ENCODE results near the gene CACNA2D3.

CACNA2D3 gene

GRCh38 chr3:54488297-54488696 lies 365.9 kb downstream of the CACNA2D3 start:
- DNase-seq, result no peak

- no peak for DNase-seq
These were observed 371.9 kb downstream of the CACNA2D3 start for GRCh38 chr3:54494209-54494608.

GRCh38 chr3:54506603-54507002 lies 384.3 kb downstream of the CACNA2D3 start:
- no peak for DNase-seq

- DNase-seq, result no peak
These were observed 385.6 kb downstream of the CACNA2D3 start for GRCh38 chr3:54507876-54508460.

GRCh38 chr3:54510506-54510905 lies 388.2 kb downstream of the CACNA2D3 start:
- DNase-seq, result no peak

- no peak for DNase-seq
These were observed 389.5 kb downstream of the CACNA2D3 start for GRCh38 chr3:54511766-54512365.

GRCh38 chr3:54514006-54514405 lies 391.7 kb downstream of the CACNA2D3 start:
- DNase-seq, result no peak

GRCh38 chr3:54514416-54514815 lies 392.1 kb downstream of the CACNA2D3 start:
- DNase-seq, result no peak

- no peak for DNase-seq
These were observed 393.3 kb downstream of the CACNA2D3 start for GRCh38 chr3:54515441-54516213.

- DNase-seq, result no peak
These were observed 395.1 kb downstream of the CACNA2D3 start for GRCh38 chr3:54517424-54517823.

- no peak for DNase-seq
These were observed 395.8 kb downstream of the CACNA2D3 start for GRCh38 chr3:54518011-54518675.

GRCh38 chr3:54519493-54519892 lies 397.1 kb downstream of the CACNA2D3 start:
- no peak for DNase-seq

- no peak for DNase-seq
These were observed 397.7 kb downstream of the CACNA2D3 start for GRCh38 chr3:54520060-54520459.

- DNase-seq, result no peak
These were observed 405.2 kb downstream of the CACNA2D3 start for GRCh38 chr3:54527521-54527920.

- no peak for DNase-seq
These were observed 405.6 kb downstream of the CACNA2D3 start for GRCh38 chr3:54527953-54528352.

- no peak for DNase-seq
These were observed 406.3 kb downstream of the CACNA2D3 start for GRCh38 chr3:54528668-54529067.

GRCh38 chr3:54530091-54530490 lies 407.7 kb downstream of the CACNA2D3 start:
- DNase-seq, result no peak

- no peak for DNase-seq
These were observed 408.6 kb downstream of the CACNA2D3 start for GRCh38 chr3:54530944-54531343.

- DNase-seq, result no peak
These were observed 409.4 kb downstream of the CACNA2D3 start for GRCh38 chr3:54531741-54532140.

- DNase-seq, result no peak
These were observed 411.5 kb downstream of the CACNA2D3 start for GRCh38 chr3:54533856-54534255.

- DNase-seq, result no peak
These were observed 413.3 kb downstream of the CACNA2D3 start for GRCh38 chr3:54535619-54536018.

- DNase-seq, result no peak
These were observed 414.1 kb downstream of the CACNA2D3 start for GRCh38 chr3:54536450-54536849.

GRCh38 chr3:54537506-54537905 lies 415.2 kb downstream of the CACNA2D3 start:
- no peak for DNase-seq

- no peak for DNase-seq
These were observed 416.0 kb downstream of the CACNA2D3 start for GRCh38 chr3:54538346-54538745.
